ENCODE results near the gene ZFY. TPM values are rescaled to one million over a fixed set of nuclear protein-coding genes. Genes with fewer than 3 reads are reported as not detected.

The ZFY gene
- total and polyA plus RNA-seq, 4 donors = 2.6 to 15.4 TPM; not detected in 2

DNA sequence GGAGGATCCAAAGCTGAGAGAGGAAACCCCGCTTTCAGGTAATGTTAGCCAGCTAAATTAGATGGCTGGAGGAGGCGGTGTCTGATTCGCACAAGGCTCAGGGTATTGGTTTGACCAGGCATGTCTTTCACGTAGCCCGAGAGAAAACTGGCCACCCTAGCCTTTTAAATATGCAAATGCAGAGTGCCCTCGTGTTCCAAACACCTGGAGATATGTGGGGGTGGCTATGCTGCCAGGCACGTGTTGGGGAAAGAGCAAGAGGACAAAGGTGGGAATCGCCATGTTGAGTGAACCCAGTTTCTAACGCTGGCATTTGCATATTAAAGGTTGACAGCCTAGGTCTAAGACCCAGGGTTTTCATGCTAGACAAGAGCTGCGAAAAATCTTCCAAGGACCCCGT is 84.4 kb downstream of the ZFY start:
- Histone ChIP-seq H3K9ac (ENCODE audit: low read depth in 1 of 2, low read length in 2 of 2) (no peak overlapping the region), H3K4me1 (ENCODE audit: control insufficient read depth in 4 of 4, insufficient read depth in 4 of 4, low read length in 3 of 4) (no peaks in the 10 kb centered on the region), H3K9me3 (ENCODE audit: control insufficient read depth in 4 of 4, low read length in 3 of 4) (no peaks in the 10 kb centered on the region), H3K4me3 (ENCODE audit: low read depth in 1 of 3, low read length in 3 of 3) (no peak overlapping the region), H3K36me3 (ENCODE audit: control insufficient read depth in 4 of 4, insufficient read depth in 3 of 4, low read depth in 1 of 4, low read length in 3 of 4) (no peaks in the 10 kb centered on the region), H3K27me3 (ENCODE audit: control insufficient read depth in 4 of 4, insufficient read depth in 4 of 4, low read length in 3 of 4) (no peaks in the 10 kb centered on the region), H3K27ac (ENCODE audit: low read depth in 1 of 2, low read length in 2 of 2) (no peak overlapping the region)
- no peak for TF ChIP-seq ATF3 (IDR thresholded peaks at IDR 0.05)
- no peak for DNase-seq (ENCODE audit: low spot score)
- 86% methylated on average over 11 of the region's 11 CpGs for WGBS

GRCh38 chrY:3021176-3021575 is 86.0 kb downstream of the ZFY start:
- DNase-seq (ENCODE audit: low spot score) = no peak
- no peaks in the 10 kb centered on the region for H3K9me3 ChIP-seq (ENCODE audit: control insufficient read depth in 4 of 4, low read length in 3 of 4)
- H3K27ac ChIP-seq (ENCODE audit: low read depth in 1 of 2, low read length in 2 of 2) = no peak overlapping the region
- no peak overlapping the region for H3K9ac ChIP-seq (ENCODE audit: low read depth in 1 of 2, low read length in 2 of 2)
- WGBS = 70% methylated on average over 2 of the region's 2 CpGs
- no peaks in the 10 kb centered on the region for H3K36me3 ChIP-seq (ENCODE audit: control insufficient read depth in 4 of 4, insufficient read depth in 3 of 4, low read depth in 1 of 4, low read length in 3 of 4)
- H3K4me3 ChIP-seq (ENCODE audit: low read depth in 1 of 3, low read length in 3 of 3) = no peak overlapping the region
- no peaks in the 10 kb centered on the region for H3K4me1 ChIP-seq (ENCODE audit: control insufficient read depth in 4 of 4, insufficient read depth in 4 of 4, low read length in 3 of 4)
- TF ChIP-seq EGR1 (IDR thresholded peaks at IDR 0.05; ENCODE audit: low read depth in 2 of 2) (no peak), GABPA (IDR thresholded peaks at IDR 0.05 in 1 of 2, conservative IDR thresholded peaks at IDR 0.05 in 1 of 2) (no peak), HNF4A (conservative IDR thresholded peaks at IDR 0.05) (no peak), CTCF (IDR thresholded peaks at IDR 0.05; ENCODE audit: low read depth, low read length, missing input control) (no peak), FOXA2 (IDR thresholded peaks at IDR 0.05) (no peak), RXRA (IDR thresholded peaks at IDR 0.05) (no peak)
- TF ChIP-seq, protein P1, sequence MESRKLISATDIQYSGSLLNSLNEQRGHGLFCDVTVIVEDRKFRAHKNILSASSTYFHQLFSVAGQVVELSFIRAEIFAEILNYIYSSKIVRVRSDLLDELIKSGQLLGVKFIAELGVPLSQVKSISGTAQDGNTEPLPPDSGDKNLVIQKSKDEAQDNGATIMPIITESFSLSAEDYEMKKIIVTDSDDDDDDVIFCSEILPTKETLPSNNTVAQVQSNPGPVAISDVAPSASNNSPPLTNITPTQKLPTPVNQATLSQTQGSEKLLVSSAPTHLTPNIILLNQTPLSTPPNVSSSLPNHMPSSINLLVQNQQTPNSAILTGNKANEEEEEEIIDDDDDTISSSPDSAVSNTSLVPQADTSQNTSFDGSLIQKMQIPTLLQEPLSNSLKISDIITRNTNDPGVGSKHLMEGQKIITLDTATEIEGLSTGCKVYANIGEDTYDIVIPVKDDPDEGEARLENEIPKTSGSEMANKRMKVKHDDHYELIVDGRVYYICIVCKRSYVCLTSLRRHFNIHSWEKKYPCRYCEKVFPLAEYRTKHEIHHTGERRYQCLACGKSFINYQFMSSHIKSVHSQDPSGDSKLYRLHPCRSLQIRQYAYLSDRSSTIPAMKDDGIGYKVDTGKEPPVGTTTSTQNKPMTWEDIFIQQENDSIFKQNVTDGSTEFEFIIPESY (IDR thresholded peaks at IDR 0.05) = no peak
- TF ChIP-seq, protein P2, sequence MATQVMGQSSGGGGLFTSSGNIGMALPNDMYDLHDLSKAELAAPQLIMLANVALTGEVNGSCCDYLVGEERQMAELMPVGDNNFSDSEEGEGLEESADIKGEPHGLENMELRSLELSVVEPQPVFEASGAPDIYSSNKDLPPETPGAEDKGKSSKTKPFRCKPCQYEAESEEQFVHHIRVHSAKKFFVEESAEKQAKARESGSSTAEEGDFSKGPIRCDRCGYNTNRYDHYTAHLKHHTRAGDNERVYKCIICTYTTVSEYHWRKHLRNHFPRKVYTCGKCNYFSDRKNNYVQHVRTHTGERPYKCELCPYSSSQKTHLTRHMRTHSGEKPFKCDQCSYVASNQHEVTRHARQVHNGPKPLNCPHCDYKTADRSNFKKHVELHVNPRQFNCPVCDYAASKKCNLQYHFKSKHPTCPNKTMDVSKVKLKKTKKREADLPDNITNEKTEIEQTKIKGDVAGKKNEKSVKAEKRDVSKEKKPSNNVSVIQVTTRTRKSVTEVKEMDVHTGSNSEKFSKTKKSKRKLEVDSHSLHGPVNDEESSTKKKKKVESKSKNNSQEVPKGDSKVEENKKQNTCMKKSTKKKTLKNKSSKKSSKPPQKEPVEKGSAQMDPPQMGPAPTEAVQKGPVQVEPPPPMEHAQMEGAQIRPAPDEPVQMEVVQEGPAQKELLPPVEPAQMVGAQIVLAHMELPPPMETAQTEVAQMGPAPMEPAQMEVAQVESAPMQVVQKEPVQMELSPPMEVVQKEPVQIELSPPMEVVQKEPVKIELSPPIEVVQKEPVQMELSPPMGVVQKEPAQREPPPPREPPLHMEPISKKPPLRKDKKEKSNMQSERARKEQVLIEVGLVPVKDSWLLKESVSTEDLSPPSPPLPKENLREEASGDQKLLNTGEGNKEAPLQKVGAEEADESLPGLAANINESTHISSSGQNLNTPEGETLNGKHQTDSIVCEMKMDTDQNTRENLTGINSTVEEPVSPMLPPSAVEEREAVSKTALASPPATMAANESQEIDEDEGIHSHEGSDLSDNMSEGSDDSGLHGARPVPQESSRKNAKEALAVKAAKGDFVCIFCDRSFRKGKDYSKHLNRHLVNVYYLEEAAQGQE (IDR thresholded peaks at IDR 0.05) = no peak
- TF ChIP-seq, protein P3, sequence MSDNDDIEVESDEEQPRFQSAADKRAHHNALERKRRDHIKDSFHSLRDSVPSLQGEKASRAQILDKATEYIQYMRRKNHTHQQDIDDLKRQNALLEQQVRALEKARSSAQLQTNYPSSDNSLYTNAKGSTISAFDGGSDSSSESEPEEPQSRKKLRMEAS (IDR thresholded peaks at IDR 0.05) = no peak
- no peaks in the 10 kb centered on the region for H3K27me3 ChIP-seq (ENCODE audit: control insufficient read depth in 4 of 4, insufficient read depth in 4 of 4, low read length in 3 of 4)

All from liver (tissue), 9 donors.